ENCODE results near the gene CHRDL1.

DNA sequence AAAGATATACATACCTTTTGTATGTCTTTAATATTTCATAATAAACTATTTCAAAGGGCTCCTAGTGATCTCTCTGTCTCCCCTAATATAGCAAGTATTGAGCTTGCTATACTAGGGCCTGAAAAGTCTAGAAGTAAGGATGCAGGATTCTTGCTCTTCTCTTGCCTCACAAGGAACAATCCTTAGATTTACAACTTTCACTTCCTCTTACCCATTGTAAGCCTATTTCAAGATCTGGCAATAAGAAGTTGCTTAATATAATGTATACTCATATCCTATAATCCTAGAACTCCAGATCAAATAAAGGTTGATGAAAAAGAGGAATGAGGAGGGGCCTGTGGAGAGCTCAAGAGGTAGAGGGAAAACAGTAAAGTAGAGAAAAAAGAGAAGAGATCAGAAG is 40.8 kb upstream of the CHRDL1 start:
- TF ChIP-seq EZH2 (IDR thresholded peaks at IDR 0.05) (no peak), POLR2AphosphoS5 (IDR thresholded peaks at IDR 0.05; ENCODE audit: borderline replicate concordance, low read depth, low read length) (no peak)
